ENCODE results near the gene B3GALT4.

DNA sequence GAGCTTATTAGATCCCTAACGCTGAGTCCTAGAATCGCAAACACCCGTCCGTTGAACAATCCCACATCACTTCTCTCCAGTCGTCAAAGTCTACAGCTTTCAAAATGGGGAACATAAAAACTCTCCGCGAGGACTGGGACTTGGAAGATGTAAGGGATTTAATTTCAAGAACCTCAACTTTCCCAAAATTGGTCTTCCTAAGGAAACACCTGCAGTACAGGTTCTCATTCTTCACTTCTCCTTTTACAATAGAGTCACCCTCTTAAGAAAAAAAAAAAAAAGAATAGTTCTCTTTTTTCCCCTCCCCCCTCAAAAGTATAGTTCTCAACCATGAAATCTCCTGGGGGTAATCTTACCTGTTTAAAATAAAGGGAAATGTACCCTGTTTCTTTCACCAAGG lies 47.2 kb downstream of the B3GALT4 start:
- TF ChIP-seq CTCF (IDR thresholded peaks at IDR 0.05; ENCODE audit: insufficient read depth, low read length, poor library complexity, severe bottlenecking) = no peak
- TF ChIP-seq EZH2phosphoT487 (conservative IDR thresholded peaks at IDR 0.05; ENCODE audit: low read length) = no peak
